HG03280 (cell line): Measurements from ENCODE around the gene BOD1.
A peak's percentile ranks its signal among the peaks of the same experiment; 100 is the strongest.

Experiments used
- ATAC-seq: cut with Tn5 transposase; IDR thresholded peaks from one replicate; pipeline ENCODE4 v1.9.1; 2021; ENCODE audit warnings: mild to moderate bottlenecking, moderate library complexity; ENCODE audit not compliant: unreplicated experiment

BOD1 gene

GRCh38 chr5:173642191-173642816 is 25.9 kb upstream of the BOD1 start:
- no peak for ATAC-seq

- ATAC-seq: no peak
Observed at GRCh38 chr5:173640156-173640804, 23.8 kb upstream of the BOD1 start.

- ATAC-seq: no peak
Observed at GRCh38 chr5:173638126-173639040, 21.9 kb upstream of the BOD1 start.

GRCh38 chr5:173637340-173637739 is 20.9 kb upstream of the BOD1 start:
- ATAC-seq: no peak

- ATAC-seq: no peak
Observed at GRCh38 chr5:173634465-173634983, 18.1 kb upstream of the BOD1 start.

- ATAC-seq: no peak
Observed at GRCh38 chr5:173633304-173633703, 16.9 kb upstream of the BOD1 start.

- no peak for ATAC-seq
Observed at GRCh38 chr5:173631478-173631877, 15.0 kb upstream of the BOD1 start.

GRCh38 chr5:173630724-173631365 is 14.4 kb upstream of the BOD1 start:
- no peak for ATAC-seq

GRCh38 chr5:173629628-173630027 is 13.2 kb upstream of the BOD1 start:
- no peak for ATAC-seq

GRCh38 chr5:173628501-173628900 is 12.1 kb upstream of the BOD1 start:
- ATAC-seq: no peak

- no peak for ATAC-seq
Observed at GRCh38 chr5:173627860-173628392, 11.5 kb upstream of the BOD1 start.

- no peak for ATAC-seq
Observed at GRCh38 chr5:173627271-173627670, 10.8 kb upstream of the BOD1 start.

- ATAC-seq: no peak
Observed at GRCh38 chr5:173626505-173626820, 10.0 kb upstream of the BOD1 start.

GRCh38 chr5:173625673-173626504 is 9.4 kb upstream of the BOD1 start:
- peak; percentile 57 for ATAC-seq

- no peak for ATAC-seq
Observed at GRCh38 chr5:173625261-173625660, 8.8 kb upstream of the BOD1 start.

GRCh38 chr5:173624282-173624681 is 7.8 kb upstream of the BOD1 start:
- no peak for ATAC-seq

GRCh38 chr5:173623789-173624188 is 7.3 kb upstream of the BOD1 start:
- ATAC-seq: no peak

GRCh38 chr5:173623296-173623771 is 6.9 kb upstream of the BOD1 start:
- no peak for ATAC-seq

- ATAC-seq: no peak
Observed at GRCh38 chr5:173622183-173623047, 6.0 kb upstream of the BOD1 start.
